Ovary (tissue), 3 donors: ENCODE measurements around the gene SQSTM1.

Experiments
- CTCF ChIP-seq, 3 donors: fragments of 450-650 bp in 2 of 3; fragments of 200-600 bp in 1 of 3; IDR thresholded peaks; one replicate each; pipeline versions ENCODE4 v1.5.1 to v1.8.0; 2016 to 2022; ENCODE audit warnings: antibody characterized with exemption in 3 of 3, mild to moderate bottlenecking in 1 of 3
- POLR2A ChIP-seq: fragments of 450-650 bp; IDR thresholded peaks from one replicate; pipeline ENCODE4 v1.6.1; 2017; ENCODE audit warnings: antibody characterized with exemption, mild to moderate bottlenecking, moderate library complexity
- donor health status: DM: no; HTN: no; CAD: no.

- TF ChIP-seq CTCF (IDR thresholded peaks at IDR 0.05) (no peak), POLR2A (no peak)
These were observed 62.5 kb downstream of the SQSTM1 start for GRCh38 chr5:179883163-179883562.
